Hepatocyte (in vitro differentiated cells): ENCODE results near the gene PRELID3B.

ENCODE experiments used
- EZH2phosphoT487 ChIP-seq: fragments of 200-600 bp; sonication (generic); IDR thresholded peaks from one replicate; pipeline ENCODE4 v1.6.1; 2018; ENCODE audit warnings: antibody characterized with exemption, mild to moderate bottlenecking, low read depth, moderate library complexity; ENCODE audit not compliant: unreplicated experiment, severe bottlenecking
- TF ChIP-seq, protein P1 (sequence below): fragments of 200-600 bp; sonication (generic); IDR thresholded peaks from 2 replicates; pipeline ENCODE4 v1.5.1; 2016; ENCODE audit warnings: antibody characterized with exemption, mild to moderate bottlenecking; ENCODE audit not compliant: poor library complexity

DNA sequence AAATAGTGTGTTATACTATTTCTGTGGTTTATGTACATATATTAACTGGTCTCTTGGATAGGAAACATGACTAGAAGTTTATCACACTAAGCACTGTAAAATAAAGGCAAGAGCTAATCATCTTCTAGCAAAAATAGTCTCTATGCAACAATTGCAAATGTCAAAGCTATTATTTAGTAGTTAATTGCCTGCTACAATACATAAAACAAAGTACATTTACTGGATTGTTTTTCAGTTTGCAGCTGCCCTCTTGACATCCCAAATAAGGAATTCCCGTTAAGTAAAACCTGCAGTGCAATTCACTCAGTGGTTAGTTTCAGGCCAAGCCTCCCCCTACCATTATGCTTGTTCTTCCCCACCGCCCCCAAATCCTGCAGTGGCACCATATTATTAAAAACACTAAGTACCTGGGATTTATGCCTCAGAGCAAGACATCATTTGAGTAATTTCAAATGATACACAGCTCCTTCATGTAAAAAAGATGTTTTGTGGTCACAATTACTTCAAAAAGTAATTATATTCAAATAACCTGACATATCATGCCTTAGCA, 8.9 kb downstream of the PRELID3B start:
- TF ChIP-seq, protein P1, sequence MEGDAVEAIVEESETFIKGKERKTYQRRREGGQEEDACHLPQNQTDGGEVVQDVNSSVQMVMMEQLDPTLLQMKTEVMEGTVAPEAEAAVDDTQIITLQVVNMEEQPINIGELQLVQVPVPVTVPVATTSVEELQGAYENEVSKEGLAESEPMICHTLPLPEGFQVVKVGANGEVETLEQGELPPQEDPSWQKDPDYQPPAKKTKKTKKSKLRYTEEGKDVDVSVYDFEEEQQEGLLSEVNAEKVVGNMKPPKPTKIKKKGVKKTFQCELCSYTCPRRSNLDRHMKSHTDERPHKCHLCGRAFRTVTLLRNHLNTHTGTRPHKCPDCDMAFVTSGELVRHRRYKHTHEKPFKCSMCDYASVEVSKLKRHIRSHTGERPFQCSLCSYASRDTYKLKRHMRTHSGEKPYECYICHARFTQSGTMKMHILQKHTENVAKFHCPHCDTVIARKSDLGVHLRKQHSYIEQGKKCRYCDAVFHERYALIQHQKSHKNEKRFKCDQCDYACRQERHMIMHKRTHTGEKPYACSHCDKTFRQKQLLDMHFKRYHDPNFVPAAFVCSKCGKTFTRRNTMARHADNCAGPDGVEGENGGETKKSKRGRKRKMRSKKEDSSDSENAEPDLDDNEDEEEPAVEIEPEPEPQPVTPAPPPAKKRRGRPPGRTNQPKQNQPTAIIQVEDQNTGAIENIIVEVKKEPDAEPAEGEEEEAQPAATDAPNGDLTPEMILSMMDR: no peak
- TF ChIP-seq EZH2phosphoT487: no peak
